Activated CD8-positive, alpha-beta memory T cell treated with anti-CD3 and anti-CD28 coated beads for 36 hours (primary cell): Measurements from ENCODE around the gene ZNF385D. TPM values are rescaled to one million over a fixed set of nuclear protein-coding genes. Genes with fewer than 3 reads are reported as not detected.

ENCODE experiments used
- CTCF ChIA-PET: fragments of 350-600 bp; sonication (Branson Sonifier 250); formaldehyde crosslinking; loops from one replicate; lab custom pipeline; 2021; ENCODE audit warnings: antibody characterized with exemption; lab: Charles Lee
- POLR2A ChIA-PET: fragments of 350-600 bp; sonication (Branson Sonifier 250); formaldehyde crosslinking; loops from one replicate; lab custom pipeline; 2021; ENCODE audit warnings: antibody characterized with exemption; lab: Charles Lee
- total RNA-seq, 2 experiments: library from RNA; stranded (reverse); gene quantifications; one replicate each; pipeline ENCODE4 v1.2.3, GENCODE V29; 2021

The ZNF385D gene
- not detected for total RNA-seq

GRCh38 chr3:21750831-21751391 lies at the start of gene ZNF385D:
Gene ZNF385D, minus strand, starts transcription at chr3:21751210. Its CDS starts 294 bp downstream, at chr3:21750916.
- POLR2A ChIA-PET = no interaction called here
- CTCF ChIA-PET = interaction anchor here (1.3 kb wide), 1 partner anchor 9 kb away, joined by 5 read pairs; no protein-coding TSS in a partner anchor

GRCh38 chr3:21798356-21799088 lies 47.5 kb upstream of the ZNF385D start:
- CTCF ChIA-PET = no interaction called here
- POLR2A ChIA-PET = no interaction called here

- POLR2A ChIA-PET = no interaction called here
- CTCF ChIA-PET = no interaction called here
These were observed 44.9 kb upstream of the ZNF385D start for GRCh38 chr3:21795921-21796320.

- POLR2A ChIA-PET = no interaction called here
- CTCF ChIA-PET = no interaction called here
These were observed 44.3 kb upstream of the ZNF385D start for GRCh38 chr3:21795152-21795837.

GRCh38 chr3:21794291-21794690 lies 43.3 kb upstream of the ZNF385D start:
- CTCF ChIA-PET = no interaction called here
- POLR2A ChIA-PET = no interaction called here

GRCh38 chr3:21792176-21792575 lies 41.2 kb upstream of the ZNF385D start:
- ChIA-PET CTCF (no interaction called here), POLR2A (no interaction called here)

- ChIA-PET CTCF (no interaction called here), POLR2A (no interaction called here)
These were observed 40.3 kb upstream of the ZNF385D start for GRCh38 chr3:21791356-21791755.

GRCh38 chr3:21790466-21790865 lies 39.5 kb upstream of the ZNF385D start:
- ChIA-PET POLR2A (no interaction called here), CTCF (no interaction called here)

- POLR2A ChIA-PET = no interaction called here
- CTCF ChIA-PET = no interaction called here
These were observed 38.7 kb upstream of the ZNF385D start for GRCh38 chr3:21789730-21790129.

- CTCF ChIA-PET = no interaction called here
- POLR2A ChIA-PET = no interaction called here
These were observed 35.4 kb upstream of the ZNF385D start for GRCh38 chr3:21786438-21786797.

GRCh38 chr3:21785765-21786437 lies 34.9 kb upstream of the ZNF385D start:
- CTCF ChIA-PET = no interaction called here
- POLR2A ChIA-PET = no interaction called here

- CTCF ChIA-PET = no interaction called here
- POLR2A ChIA-PET = no interaction called here
These were observed 32.8 kb upstream of the ZNF385D start for GRCh38 chr3:21783839-21784238.

- ChIA-PET POLR2A (no interaction called here), CTCF (no interaction called here)
These were observed 30.3 kb upstream of the ZNF385D start for GRCh38 chr3:21781355-21781754.

GRCh38 chr3:21779909-21780308 lies 28.9 kb upstream of the ZNF385D start:
- POLR2A ChIA-PET = no interaction called here
- CTCF ChIA-PET = no interaction called here

- POLR2A ChIA-PET = no interaction called here
- CTCF ChIA-PET = no interaction called here
These were observed 27.7 kb upstream of the ZNF385D start for GRCh38 chr3:21778715-21779114.

GRCh38 chr3:21777821-21778220 lies 26.8 kb upstream of the ZNF385D start:
- POLR2A ChIA-PET = no interaction called here
- CTCF ChIA-PET = no interaction called here

GRCh38 chr3:21766002-21766401 lies 15.0 kb upstream of the ZNF385D start:
- POLR2A ChIA-PET = no interaction called here
- CTCF ChIA-PET = no interaction called here

- ChIA-PET POLR2A (no interaction called here), CTCF (no interaction called here)
These were observed 4.9 kb upstream of the ZNF385D start for GRCh38 chr3:21755896-21756295.

GRCh38 chr3:21754839-21755238 lies 3.8 kb upstream of the ZNF385D start:
- ChIA-PET POLR2A (no interaction called here), CTCF (no interaction called here)

GRCh38 chr3:21752749-21753347 lies 1.8 kb upstream of the ZNF385D start:
- CTCF ChIA-PET = no interaction called here

More at GRCh38 chr3:21752749-21753347, 1.8 kb upstream of the ZNF385D start:
- POLR2A ChIA-PET = no interaction called here
